ENCODE results near the gene GPLD1.

GPLD1 gene

DNA sequence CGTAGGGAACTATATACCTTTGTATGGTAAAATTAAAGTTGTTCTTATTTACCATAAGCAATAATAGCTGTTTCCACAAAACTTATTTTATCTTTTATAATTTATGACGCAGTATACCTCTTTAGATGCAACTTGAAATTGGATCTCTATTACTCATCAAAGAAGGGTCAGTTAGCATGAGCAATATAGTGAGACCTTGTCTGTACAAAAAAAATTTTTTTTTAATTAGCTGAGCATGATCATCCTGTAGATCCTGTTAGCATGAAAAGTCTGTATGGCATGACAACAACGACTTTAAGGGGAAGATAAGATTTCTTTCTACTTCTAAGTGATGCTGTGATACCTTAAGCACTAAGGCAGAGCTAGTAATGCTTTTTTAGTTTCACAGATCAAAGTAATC, 11.3 kb upstream of the GPLD1 start:
- no peak for DNase-seq

DNA sequence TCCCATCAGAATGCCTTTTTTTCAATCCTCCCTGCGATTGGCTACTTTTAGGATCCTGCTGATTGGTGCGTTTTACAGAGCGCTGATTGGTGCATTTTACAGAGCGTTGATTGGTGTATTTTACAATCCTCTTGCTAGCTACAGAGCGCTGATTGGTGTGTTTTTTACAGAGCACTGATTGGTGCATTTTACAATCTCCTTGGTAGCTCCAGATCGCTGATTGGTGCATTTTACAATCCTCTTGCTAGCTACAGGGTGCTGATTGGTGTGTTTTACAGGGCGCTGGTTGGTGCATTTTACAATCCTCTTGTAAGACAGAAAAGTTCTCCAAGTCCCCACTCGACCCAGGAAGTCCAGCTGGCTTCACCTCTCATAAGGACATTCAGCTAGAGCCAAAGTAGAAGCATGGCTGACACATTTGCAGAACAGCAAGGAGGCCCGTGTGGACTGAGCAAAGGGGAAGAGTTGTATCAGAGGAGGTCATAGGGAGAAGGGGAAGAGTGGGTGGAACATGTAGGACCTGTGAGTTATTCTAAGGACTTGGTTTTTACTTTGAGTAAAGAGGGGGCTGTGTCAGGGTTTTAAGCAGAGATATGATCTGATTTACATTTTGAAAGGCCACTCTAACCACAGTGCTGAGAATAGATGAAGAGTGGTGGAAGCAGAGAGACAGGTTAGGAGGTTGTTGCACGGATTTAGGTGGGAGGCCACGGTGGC, 8.0 kb upstream of the GPLD1 start:
- no peak for DNase-seq

DNA sequence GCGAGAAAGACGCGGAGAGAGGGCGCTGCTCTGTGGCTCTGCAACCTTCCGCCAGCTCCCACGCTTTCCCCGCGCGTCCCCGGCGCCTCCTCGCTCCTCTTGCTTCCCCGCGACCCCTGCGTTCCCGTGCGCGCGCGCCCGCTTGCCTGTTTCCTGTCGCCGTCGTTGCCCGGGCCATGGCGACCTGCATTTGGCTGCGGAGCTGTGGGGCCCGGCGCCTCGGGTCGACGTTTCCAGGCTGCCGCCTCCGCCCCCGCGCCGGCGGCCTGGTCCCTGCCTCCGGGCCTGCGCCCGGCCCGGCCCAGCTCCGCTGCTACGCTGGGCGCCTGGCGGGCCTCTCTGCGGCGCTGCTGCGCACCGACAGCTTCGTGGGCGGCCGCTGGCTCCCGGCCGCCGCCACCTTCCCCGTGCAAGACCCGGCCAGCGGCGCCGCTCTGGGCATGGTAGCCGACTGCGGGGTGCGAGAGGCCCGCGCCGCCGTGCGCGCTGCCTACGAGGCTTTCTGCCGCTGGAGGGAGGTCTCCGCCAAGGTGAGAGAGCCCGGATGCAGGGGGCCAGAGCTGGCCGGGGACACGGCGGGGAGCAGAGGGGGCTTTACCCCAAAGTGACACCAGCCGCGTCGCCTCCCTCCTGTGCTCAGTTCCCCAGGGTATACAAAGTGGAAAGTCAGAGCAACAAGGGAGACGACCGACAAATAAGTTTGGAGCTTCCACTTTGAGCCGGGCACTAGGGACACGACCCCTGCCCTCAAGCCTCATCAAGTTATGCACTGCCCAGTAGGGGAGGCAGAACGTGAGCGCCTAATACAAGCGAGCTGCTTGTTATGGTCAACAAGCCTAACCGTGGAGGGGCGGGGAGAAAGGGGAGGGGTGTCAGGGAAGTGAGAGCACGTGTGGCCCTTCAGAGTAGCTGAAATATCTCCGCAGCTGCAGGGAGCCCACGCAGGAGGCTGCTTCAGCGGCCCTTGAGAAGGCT, 5.7 kb upstream of the GPLD1 start, which contains the start of gene ALDH5A1:
Gene ALDH5A1, plus strand, starts transcription at position 149 of the 975 bp plus-strand sequence. Its CDS starts 28 bp downstream, at position 177.
- peak; percentile 80 to 83 for DNase-seq

DNA sequence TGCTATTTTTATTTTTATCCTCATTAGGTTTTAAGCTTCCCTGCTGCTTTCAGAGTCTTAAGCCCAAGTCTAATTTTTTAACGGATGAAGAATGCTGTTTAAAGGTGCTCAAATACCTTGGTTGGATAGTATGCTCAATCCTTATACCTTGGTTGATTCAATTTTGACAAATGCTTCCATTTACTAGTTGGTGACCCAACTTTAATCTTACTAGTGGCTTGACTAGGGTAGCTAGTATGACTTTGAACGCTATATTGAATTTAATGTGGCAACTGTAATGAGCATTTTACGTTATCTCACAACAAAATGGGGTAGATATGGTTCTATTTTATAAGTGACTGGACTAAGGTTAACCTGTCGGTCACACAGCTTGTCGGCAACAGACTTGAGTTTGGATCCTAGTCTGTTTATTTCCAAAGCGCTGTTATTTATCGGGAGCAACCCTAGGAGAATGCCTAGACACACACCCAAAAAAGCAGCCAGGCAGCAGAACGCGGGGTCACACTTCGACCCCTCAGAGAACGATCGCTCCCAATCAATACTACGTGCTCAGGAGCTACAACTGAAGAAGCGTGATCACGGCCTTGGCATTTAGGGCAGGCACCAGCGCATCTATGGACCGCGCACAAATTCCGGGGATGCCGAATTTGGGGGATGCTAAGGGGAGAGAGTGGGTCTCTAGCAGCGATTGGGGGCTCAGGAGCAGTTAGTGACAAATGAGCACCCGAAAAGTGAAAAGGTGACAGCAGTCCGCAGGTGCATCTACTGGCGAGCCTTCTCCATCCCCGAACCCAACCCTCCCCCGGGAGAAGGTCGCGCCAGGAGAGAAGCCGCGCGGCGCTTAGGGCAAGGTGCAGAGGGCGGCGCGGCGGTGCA, 4.8 kb upstream of the GPLD1 start:
- DNase-seq, result no peak

DNA sequence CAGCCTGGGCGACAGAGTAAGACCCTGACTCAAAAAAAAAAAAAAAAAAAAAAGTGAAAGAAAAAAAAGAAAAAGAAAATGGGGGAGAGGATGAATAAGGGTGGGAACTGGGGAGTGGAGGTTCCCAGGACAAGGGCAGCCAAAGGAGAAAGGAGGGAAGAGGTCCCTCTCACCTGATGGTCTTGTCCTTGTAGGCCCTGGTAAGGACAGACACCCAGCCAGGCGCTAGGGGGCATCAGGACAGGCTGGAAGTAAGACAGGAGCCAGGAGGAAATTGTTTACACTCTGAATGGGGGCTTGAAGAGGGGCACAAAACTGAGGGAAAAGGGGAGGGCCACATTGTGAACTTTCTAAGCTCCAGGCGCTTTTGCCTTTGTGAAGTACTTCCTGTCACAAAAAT, 3.1 kb upstream of the GPLD1 start:
- DNase-seq, result no peak

DNA sequence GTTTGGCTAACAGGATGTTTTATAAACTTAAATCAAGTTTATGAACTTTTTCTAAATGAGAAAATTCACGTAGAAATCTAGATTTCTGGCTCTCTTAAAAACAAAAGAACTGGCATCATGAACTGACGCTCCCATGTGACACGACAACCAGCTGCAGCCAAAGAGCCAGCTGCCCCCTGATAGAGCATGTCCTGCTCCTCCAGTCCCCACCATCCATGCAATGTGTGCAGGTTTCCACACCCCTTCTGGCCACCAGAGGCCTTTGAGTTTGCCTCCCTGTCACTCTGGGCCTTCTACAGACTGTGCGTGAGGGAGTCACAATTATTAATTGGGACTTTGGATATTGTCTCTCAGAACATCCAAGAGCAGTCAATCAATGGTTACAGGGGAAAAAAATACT, 1.6 kb upstream of the GPLD1 start:
- DNase-seq, result no peak

DNA sequence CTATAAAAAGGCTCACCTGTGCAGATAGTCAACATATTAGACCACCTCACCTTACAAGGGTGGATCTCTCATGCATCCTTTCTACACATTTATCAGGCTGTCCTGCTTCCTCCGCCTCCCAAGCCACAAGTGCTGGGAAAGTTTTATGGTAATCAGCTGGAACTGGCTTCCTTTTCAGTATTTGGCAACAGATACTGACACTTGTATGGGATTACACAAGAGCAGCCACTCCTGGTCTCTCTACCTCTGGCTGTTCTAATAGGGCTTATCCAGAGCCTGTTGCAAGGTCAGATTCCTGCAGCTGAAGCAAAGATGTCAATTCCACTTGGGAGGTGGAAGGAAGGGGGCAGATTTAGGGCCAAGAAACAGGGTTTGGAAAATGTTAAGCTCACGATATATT, 503 bp upstream of the GPLD1 start:
- no peak for DNase-seq

DNA sequence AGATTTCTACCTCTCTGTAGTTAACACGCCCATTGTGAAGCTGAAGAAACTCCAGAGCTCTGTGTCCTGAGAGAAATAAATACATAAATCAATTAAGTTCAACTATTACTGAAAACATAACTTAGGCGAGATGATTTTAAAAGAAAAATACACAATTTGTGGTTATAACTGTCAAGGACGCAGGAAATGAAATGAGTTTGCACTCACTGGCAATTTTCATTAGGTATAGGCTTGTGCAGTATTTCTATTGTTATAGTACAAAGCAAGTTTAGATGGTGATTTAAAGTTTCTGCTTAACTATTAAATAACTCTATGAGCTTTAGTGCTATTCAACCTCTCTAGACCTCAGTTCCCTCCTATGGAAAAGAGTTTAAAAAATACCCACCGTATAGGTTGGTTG, 3.3 kb downstream of the GPLD1 start:
- DNase-seq, result no peak

DNA sequence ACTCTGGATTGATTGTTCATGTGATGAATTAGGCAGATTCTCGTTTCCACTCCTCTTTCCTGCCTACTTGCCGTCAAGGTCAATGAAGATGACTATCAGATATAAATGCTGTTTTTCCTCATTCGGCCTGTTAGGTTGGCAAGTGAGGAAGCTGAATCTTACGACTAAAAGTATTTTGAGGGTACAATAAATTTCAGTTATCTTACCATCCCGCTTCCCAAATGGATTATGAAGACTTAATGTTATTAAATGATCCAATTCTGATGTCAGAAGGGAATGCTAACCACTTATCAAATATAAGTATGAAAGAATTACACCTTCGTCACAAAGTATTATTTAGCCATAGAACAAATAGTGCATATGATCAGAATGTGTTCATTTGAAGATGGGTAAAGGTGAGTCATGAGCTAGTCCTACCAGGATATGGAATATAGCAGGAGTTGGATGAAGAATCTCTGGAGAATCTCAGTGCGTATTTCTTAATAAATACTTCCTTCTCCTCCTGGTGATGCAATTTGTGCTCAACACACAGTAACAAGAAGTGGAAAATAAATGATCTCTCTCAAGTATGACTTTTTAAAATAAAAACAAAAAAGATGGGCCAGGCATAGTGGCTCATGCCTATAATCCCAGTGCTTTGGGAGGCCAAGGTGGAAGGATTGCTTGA, 4.6 kb downstream of the GPLD1 start:
- DNase-seq, result no peak

DNA sequence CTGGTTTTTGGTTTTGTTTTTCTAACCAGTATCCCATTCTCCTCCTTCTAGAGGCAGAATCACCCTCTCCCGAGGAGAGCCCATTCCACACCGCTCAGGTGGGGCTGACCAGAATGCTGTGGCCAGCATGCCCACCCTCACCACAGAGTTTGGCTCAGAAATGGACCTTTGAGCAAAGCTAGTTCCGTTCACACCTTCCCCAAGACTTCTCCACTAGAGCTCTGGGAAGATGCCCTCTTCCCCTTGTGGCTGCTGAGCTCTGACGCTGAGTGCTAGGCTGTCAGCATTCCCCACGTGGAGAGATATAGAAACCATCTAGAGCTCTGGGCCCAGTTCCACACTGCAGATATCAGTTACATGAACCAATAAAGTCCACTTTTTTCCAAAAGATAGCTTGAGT, 7.9 kb downstream of the GPLD1 start:
- no peak for DNase-seq

DNA sequence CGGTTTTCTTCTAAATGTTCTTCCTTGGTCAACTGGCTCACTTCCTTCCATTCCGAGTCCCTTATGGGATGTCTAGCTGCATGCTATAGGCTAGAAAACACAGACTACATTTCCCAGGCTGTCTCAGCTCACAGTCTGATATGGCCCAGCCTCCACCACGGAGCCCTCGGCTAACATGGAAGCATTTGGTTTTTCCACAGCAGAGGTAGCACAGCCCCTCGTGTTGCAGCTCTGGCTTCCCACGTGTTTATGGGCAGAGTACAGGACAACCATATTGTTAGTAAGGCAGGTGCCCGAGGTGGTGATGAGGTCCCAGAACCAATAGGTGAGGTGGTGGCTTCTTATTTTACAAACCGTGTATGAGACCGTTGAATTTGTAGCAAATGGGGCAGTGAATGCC, 8.7 kb downstream of the GPLD1 start:
- no peak for DNase-seq

DNA sequence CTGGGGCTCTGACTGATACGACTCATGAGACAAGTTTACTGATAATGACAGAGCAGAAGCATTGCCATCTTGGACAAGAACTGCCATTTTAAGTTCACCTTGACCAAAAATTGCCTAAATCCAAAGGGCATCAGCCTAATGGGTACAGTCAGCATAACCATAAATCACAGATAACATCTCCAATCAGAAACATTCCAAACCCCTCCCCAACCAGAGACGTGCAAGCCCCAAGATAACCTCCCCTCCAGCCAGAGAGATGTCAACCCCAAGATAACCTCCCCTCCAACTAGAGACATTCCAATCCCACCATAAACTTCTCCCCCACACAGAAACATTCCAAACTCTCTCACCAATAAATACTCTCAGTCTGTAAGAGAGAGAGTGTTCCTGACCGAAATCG, 10.5 kb downstream of the GPLD1 start:
- no peak for DNase-seq

DNA sequence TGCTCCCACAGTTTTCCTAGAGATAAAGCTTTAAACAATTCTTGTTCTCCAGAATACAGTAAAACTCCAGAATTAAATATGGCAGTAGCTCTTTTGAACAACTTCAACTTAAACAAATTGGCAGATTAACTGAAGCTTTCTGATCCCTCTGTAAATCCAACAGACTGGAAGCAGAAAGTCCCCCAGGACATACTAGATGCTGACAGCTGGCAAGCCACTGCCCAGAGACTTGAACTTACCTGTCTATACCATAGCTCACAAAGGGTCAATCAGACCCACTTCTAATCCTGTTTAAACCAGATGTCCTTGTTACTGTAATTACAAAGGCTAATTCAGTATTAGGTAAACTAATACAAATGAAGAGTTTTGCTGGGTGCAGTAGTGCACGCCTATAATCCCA, 12.3 kb downstream of the GPLD1 start:
- DNase-seq, result no peak

DNA sequence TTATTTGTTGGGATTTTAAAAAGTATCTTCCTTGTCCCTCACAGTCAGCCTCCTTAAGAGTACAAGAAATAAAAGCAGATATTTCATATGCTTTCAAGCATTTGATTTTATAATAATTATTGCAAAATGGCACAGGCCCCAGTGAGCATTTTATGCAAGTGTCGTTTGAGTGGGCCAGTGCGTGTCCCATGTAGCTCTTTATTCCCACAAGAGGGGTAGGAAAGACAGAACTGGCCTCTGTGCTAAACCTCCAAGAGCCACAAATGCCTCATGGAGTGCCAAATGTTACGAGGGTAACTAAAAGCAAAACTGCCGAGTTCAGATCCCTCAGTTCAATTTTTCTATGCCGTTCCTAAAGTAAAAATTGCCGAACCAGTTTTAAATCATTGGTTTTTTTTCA, 12.7 kb downstream of the GPLD1 start:
- no peak for DNase-seq

DNA sequence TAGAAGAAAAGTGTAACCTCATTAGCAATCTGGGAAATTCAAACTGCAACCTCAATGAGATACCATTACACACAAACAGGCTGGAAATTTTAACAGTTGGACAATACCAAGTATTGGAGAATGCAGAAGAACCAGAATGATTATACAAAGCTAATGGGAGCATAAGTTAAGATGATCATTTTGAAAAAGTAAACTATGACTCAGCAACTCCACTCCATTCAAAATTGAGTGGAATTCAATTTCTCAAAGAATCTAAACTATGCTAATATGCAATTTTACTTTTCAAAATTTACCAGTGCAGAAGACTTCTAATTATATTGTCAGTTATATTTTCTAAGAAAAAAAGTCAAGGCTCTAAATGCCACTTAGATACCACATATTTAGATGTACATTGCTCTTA, 17.2 kb downstream of the GPLD1 start:
- no peak for DNase-seq

DNA sequence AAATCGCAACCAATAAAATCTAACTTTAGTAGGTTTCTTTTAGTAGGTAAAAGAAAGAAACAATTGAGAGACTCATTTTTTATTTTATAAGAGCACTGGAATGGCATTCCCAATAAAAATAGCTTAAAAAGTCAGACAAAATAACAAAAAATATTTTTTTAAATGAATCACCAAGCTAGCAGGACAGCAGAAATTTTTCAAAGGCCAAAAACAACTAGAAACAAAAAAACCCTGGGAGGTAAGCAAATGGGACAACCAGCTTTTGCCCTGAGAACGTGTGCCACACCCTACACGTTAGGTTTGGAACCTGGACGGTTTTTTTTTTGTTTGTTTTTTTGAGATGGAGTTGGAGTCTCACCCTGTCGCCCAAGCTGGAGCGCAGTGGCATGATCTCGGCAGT, 19.6 kb downstream of the GPLD1 start:
- DNase-seq, result no peak

DNA sequence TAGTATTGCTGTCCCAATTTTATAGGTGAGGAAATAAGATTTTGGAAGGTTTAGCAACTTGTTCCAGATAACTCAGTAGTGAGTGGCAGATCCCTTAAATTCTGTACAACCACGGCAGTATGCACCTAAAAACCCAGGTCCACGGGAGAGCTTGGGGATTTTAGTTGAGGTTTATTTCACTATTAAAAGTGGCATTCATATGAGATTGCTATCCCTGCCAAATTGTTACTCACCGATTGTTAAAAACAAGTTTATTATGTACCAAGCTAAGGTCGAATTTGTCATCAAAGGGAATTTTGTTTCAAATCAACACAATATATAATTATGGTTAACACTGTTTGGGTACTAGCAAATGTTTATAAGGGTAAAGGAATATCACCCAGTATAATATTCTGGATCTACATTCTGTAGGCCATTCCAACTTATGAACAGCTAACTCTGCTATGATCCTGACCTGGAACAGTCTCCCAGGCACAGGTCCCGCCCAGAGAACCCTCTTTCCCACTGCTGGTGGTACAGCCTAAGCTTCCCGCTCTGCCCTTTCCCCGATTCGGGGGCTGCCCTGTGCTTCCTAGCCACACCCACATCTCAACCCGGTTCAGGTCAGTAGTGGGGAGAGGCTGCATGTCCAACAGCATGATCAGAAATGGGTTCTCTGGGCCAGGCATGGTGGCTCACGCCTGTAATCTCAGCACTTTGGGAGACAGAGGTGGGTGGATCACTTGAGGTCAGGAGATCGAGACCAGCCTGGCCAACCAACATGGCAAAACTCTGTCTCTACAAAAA, 24.9 kb downstream of the GPLD1 start:
- DNase-seq, result no peak

DNA sequence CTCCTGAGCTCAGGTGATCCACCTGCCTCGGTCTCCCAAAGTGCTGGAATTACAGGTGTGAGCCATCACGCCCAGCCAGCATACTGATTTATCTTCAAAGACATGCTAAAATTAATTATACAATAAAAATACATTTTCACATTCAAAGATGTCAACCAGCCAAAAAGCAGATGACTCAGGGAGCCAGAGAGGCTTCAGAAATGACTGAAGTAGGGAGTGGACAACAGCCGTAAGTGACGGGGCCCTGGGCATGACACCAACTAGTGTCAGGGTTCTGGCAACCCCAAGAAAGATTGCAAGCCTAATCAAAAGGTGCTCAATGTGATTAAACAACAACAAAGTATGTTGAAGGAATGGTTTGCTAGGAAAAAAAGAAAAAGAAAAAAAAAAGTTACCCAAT, 28.4 kb downstream of the GPLD1 start:
- DNase-seq, result no peak

DNA sequence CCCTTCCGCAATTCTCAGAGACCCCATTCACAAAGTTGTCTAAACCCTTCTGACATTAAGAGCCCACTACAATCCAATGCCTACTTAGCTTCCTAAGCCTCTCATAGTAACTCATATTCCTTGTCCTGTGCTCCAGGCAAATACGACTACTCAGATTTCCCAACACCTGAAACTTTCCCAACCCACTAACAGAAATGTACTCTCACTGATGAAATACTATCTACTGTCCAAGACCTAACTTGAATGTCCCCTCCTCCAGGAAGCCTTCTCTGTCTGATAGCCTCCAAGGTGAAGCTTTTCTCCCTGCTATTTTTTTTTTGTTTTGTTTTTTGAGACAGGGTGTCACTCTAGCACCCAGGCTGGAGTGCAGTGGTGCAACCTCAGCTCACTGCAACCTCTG, 30.4 kb downstream of the GPLD1 start:
- DNase-seq, result no peak

DNA sequence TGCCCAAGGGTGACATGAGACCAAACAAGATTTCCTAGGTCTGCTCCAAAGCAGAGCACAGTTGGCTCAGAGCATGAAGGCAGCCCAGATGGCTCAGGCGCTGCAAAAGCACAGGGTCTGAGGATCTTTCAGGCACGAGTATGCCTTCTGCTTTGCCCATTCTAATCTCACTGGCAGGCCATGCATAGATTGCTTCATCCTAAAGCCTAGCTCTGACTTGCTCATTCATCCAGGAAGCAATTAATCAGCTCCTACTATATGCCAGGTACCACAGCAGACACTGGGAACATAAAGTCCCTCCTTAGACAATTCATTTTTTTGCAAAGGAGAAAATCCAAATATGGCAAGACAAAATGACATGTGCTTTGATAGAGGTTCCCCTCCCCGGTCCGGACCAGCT, 31.2 kb downstream of the GPLD1 start:
- no peak for DNase-seq

DNA sequence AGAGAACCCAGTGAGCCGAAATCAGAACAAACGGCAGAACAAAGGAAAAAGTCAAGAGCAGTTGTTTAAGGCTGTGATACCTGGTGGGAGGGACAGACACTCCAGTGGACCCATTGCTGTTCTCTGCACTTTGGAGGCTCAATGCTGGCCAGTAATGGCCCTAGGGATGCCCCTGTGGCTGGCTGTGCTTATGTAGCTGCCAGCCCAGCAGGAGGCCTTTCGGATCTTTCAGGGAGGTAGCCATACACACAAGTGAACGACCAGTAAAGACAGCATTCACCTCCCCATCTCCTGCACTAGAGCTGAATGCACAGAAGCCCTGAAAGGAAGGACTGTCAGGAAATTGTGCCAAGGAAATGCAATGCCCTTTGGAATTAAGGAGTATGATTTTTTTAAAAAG, 34.3 kb downstream of the GPLD1 start:
- no peak for DNase-seq

DNA sequence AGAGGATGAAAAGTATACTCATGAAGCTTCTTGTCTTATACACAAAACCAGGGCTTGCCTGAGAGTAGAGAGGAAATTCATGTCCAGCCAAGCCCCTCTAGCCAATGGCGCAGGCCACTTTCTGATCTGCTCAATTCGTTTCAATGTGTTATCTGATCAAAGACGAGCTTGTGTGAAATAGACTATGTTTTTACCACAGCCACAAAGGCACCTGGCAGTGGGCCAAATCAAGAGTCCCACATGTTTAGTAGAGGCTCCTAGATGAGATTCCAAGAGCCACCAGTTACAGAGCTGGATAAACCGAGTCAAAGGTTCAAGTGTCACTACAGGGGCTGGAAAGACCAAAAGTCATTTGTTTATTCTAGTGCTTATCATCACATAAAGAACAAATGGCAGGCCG, 34.9 kb downstream of the GPLD1 start:
- DNase-seq, result no peak
